ENCODE results near the gene ZNHIT3.
A peak's percentile ranks its signal among the peaks of the same experiment; 100 is the strongest.
"Not testable (repeated sequence)": the region's sequence is repeated elsewhere in the genome, so short reads cannot be mapped to it uniquely, and the experiment has no call there.

The ZNHIT3 gene

DNA sequence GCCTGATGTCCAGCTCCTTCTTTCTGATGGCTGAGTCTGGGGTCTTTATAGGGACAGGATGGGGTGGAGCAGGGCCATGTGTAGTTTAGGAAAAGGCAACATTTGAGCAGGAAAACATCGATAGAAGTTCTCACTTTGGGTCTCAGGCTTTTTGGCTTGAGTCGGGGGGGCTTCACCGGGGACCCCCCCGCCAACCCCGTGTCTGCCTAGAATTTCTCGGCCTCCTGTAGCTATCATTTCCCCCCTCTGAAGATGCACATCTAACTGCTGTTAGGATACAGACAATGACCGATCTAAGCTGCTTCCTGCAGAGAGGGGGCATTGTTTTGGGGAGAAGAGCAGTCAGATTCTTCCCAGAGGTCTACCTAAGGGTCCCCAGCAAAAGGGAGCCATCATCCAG, 16.7 kb upstream of the ZNHIT3 start:
- DNase-seq = no peak
- H3K4me1 Mint-ChIP-seq = no peaks in the 10 kb centered on the region
- no peaks in the 10 kb centered on the region for H3K9me3 Mint-ChIP-seq
- H3K27me3 Mint-ChIP-seq = peaks cover 19% of the 10 kb centered on the region
- ATAC-seq = no peak
- no peaks in the 10 kb centered on the region for H3K36me3 Mint-ChIP-seq (ENCODE audit: low read depth)
- no peak overlapping the region for H3K27ac Mint-ChIP-seq
- no peak overlapping the region for H3K4me3 Mint-ChIP-seq

DNA sequence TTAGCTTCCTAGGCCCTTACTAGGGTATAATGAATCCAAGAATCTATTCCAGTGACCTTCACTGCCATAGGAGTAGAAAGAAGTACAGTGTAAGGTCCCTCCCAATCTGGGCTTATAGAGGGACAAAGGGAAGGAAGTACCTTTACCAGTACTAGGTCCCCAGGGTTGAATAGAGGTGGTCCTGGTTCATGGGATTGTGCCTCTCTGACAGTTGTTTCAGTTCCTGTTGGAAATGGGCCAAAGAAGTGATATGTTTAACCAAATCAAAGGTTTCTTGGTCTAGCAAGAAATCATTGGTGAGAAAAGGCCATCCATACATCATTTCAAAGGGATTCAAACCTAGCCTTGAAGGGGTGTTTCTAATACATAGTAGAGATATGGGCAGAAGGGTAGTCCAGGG, 16.0 kb upstream of the ZNHIT3 start:
- Mint-ChIP-seq H3K27me3 (peaks cover 13% of the 10 kb centered on the region), H3K36me3 (ENCODE audit: low read depth) (no peaks in the 10 kb centered on the region), H3K27ac (no peak overlapping the region), H3K4me3 (no peak overlapping the region), H3K9me3 (no peaks in the 10 kb centered on the region), H3K4me1 (no peaks in the 10 kb centered on the region)
- DNase-seq = no peak
- ATAC-seq = no peak

DNA sequence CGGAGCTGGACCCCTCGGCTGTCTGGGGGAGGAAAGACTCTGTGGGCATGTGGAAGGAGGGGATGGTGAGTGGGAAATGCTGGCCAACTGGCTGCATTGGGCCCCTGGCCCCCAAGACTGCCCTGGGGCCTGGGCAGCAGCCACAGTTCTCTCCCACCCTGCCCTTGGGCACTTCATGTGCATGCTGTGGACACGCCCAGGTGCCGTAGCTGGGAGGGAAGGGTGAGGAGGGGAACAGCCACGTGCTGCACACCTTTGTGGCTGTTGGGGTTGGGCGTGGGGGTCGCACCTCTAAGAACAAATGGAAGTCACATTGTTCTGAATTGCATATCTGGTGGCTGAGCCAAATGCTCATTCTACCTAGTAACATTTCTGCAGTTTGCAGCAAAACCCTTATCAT, 11.9 kb upstream of the ZNHIT3 start:
- ATAC-seq (no peak), DNase-seq (no peak)
- Mint-ChIP-seq H3K4me1 (no peaks in the 10 kb centered on the region), H3K36me3 (ENCODE audit: low read depth) (no peaks in the 10 kb centered on the region), H3K27ac (no peak overlapping the region), H3K9me3 (no peaks in the 10 kb centered on the region), H3K27me3 (peaks cover 29% of the 10 kb centered on the region), H3K4me3 (no peak overlapping the region)

DNA sequence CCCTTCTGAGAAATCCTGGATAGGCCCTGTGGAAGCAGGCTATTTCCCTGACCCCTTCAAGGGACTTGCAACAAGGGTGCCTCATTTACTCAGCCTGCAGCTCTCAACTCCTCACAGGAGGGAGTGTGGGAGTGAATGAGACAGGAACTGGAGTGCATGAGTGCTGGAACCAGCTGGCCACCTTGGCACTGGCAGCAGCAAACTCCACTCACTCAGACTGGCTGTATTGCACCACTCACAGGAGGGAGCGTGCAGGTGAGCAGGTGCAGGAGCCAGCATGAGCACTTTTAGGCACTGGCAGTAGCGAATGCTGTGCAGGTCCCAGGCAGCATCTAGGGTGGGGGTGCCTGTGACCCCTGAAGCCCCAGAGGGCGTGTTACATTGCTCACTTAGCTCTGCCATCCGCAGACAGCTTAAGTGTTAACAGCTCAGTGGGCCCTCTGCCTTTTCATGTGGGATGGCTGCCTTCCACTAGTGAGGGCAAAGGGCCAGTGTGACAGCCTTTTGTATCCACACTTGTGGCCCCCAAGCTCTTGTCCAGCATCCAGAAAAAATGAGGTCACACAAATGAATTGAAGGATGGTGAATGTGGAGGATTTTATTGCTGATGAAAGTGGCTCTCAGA, 11.0 kb upstream of the ZNHIT3 start:
- DNase-seq = no peak
- H3K27me3 Mint-ChIP-seq = peaks cover 32% of the 10 kb centered on the region

DNA sequence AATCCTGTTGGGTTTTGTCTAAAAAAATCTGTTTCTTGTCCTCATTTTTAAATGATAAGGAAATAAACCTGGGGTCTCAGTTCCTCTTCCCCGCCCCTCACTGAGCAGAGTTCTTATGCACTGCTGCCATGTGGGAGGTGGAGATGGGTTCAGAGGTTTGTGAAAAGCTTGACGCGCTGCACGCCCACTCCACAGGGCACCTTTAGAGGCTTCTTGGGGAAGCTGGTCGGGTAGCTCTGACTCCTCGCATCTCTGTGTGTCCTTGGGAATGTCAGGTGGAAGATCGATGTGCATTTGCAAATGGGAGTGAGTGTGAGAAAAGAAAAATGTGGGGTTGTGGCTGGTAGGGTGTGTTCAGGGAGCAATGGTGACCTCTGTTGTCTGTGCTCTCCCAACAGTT, 4.7 kb upstream of the ZNHIT3 start:
- ATAC-seq = no peak
- Mint-ChIP-seq H3K9me3 (no peaks in the 10 kb centered on the region), H3K4me3 (no peak overlapping the region), H3K4me1 (peaks cover 27% of the 10 kb centered on the region), H3K27ac (no peak overlapping the region), H3K36me3 (ENCODE audit: low read depth) (peaks cover 5% of the 10 kb centered on the region), H3K27me3 (peaks cover 43% of the 10 kb centered on the region)
- DNase-seq = no peak

More for the DNA sequence above, 11.0 kb upstream of the ZNHIT3 start:
- H3K4me1 Mint-ChIP-seq = no peaks in the 10 kb centered on the region
- no peak overlapping the region for H3K27ac Mint-ChIP-seq
- H3K4me3 Mint-ChIP-seq = no peak overlapping the region
- H3K9me3 Mint-ChIP-seq = no peaks in the 10 kb centered on the region
- H3K36me3 Mint-ChIP-seq (ENCODE audit: low read depth) = no peaks in the 10 kb centered on the region
- ATAC-seq = no peak

DNA sequence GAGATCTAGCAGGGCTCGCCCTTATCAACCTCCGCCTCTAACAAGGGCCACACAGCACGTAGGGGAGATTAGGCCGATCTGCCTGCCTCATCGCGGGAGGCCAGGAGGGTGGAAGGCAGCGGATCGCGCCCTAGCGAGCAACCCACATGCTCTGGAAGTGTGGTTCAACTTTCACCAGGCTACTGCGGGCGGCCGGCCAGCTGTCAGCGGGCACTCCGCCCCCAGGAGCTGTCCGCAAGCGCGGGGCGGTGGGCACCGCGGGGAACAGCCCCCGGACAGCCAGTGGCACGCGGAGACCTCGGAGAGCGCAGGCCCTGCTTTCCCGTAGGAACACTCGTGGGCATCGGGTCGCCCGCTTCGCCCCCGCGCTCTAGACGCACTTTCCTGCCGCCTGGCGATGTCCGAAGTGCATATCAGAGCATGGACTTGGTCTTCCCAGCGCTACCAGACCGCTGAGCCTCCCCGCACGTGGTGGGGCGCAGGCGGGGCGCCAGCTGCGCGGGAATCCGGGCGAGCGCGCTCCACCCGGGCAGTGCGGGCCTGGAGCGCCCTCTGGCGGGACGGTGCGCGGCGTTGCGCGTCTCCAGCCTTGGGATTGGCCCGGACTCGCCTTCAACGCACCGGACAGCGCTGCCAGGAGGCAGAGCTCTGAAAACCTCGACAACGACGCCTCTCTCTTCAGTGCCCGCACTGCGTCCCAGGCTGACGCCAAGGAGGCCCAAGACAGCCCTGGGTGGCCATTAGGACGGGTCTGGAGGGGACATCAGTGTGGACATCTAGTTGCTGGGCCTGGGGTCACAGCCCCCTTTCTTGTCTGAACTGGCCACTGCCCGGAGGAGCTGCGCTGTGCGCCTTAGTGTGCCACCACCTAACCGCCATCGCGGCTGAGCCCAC, 3.6 kb upstream of the ZNHIT3 start:
- H3K4me3 Mint-ChIP-seq = peak overlapping the region; percentile 38
- no peaks in the 10 kb centered on the region for H3K9me3 Mint-ChIP-seq
- peak overlapping the region; percentile 42 for H3K27ac Mint-ChIP-seq
- DNase-seq = peak; percentile 91
- H3K27me3 Mint-ChIP-seq = peaks cover 35% of the 10 kb centered on the region
- H3K36me3 Mint-ChIP-seq (ENCODE audit: low read depth) = peaks cover 7% of the 10 kb centered on the region
- H3K4me1 Mint-ChIP-seq = peaks cover 36% of the 10 kb centered on the region
- peak; percentile 74 for ATAC-seq

DNA sequence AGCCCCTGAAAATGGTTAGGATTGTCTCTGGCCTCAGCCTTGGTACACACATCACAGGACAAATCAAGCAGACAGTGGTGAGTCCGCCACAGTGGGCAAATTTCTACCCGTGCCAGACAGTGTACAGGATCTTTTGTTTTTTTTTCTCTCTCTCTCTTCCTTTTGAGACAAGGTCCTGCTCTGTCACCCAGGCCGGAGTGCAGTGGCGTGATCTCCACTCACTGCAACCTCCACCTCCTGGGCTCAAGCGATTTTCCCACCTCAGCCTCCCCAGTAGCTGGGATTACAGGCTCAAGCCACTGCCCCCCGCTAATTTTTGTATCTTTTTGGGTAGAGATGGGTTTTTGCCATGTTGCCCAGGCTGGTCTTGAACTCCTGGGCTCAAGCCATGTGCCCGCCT, 2.5 kb upstream of the ZNHIT3 start:
- not testable (repeated sequence) for ATAC-seq, H3K9me3 Mint-ChIP-seq, DNase-seq, H3K27ac Mint-ChIP-seq, H3K4me3 Mint-ChIP-seq
- H3K27me3 Mint-ChIP-seq = peaks cover 28% of the 10 kb centered on the region
- H3K4me1 Mint-ChIP-seq = peaks cover 42% of the 10 kb centered on the region
- H3K36me3 Mint-ChIP-seq (ENCODE audit: low read depth) = peaks cover 13% of the 10 kb centered on the region

DNA sequence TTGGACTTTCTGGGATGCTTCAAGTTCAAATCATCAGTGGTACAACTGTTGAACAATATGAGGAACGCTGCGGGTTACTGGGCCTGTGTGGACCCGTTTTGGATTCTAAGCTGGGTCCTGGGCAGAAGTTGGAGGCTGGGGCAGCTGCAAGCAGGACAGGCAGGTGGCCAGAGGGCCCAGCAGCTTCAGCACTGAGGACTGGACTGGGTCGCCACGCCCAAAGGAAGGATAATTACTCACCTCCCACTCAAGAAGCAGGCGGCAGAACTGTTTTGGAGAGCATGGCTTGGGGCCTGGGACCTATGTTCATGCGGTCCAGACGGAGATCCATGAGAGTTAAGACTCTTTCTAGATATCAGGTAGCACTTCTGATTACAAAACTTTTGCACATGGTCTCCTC, 1.5 kb upstream of the ZNHIT3 start:
- peaks cover 50% of the 10 kb centered on the region for H3K4me1 Mint-ChIP-seq
- ATAC-seq = no peak
- H3K27ac Mint-ChIP-seq = no peak overlapping the region

DNA sequence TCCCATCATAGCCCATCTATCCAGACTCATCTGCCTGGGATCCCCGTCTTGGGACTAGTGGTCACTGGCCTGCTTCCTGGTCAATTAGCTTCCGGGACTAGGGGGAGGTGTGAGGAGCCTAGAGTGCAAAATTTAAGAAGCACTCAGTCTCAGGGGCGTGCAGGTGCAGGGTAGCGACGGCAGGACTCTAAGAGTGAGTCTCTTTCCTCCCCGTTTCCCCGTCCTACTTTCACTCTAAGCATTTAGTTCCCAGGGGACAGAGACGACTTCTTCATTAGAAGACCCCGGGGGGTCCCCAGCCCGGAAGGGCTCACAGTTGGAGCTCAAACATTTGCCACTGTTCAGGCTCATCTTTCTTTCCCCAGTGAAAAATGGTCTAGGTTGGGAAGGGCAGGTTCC, 677 bp upstream of the ZNHIT3 start:
- Mint-ChIP-seq H3K9me3 (no peaks in the 10 kb centered on the region), H3K36me3 (ENCODE audit: low read depth) (peaks cover 24% of the 10 kb centered on the region), H3K27me3 (peaks cover 18% of the 10 kb centered on the region), H3K4me1 (peaks cover 53% of the 10 kb centered on the region), H3K4me3 (peak overlapping the region; percentile 97), H3K27ac (peak overlapping the region; percentile 99)
- DNase-seq = peak; percentile 10
- no peak for ATAC-seq

More for the DNA sequence above, 1.5 kb upstream of the ZNHIT3 start:
- Mint-ChIP-seq H3K27me3 (peaks cover 22% of the 10 kb centered on the region), H3K9me3 (no peaks in the 10 kb centered on the region), H3K4me3 (peak overlapping the region; percentile 97), H3K36me3 (ENCODE audit: low read depth) (peaks cover 21% of the 10 kb centered on the region)
- no peak for DNase-seq

DNA sequence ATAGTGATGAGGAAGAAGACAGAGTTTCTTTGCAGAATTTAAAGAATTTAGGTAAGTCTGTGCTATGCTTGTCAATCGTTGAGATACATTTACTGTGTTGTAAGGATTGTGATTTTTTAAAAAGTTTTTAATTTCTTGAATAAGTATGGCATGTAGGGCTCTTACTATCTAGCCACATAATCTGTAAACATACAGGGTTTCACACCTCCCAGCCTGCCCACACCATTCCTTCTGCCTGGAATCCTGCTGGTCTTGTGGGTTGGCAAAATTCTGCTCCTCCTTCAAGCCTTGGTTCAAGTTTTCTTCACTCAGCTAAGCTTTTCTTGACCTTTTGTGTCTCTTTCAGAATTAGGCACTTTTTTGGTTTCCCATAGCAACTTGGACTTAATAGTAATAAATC, 7.5 kb downstream of the ZNHIT3 start:
- Mint-ChIP-seq H3K36me3 (ENCODE audit: low read depth) (peaks cover 57% of the 10 kb centered on the region), H3K4me3 (no peak overlapping the region), H3K4me1 (peaks cover 24% of the 10 kb centered on the region), H3K27me3 (no peaks in the 10 kb centered on the region), H3K9me3 (no peaks in the 10 kb centered on the region), H3K27ac (peak overlapping the region; percentile 15)
- ATAC-seq = no peak
- DNase-seq = no peak

DNA sequence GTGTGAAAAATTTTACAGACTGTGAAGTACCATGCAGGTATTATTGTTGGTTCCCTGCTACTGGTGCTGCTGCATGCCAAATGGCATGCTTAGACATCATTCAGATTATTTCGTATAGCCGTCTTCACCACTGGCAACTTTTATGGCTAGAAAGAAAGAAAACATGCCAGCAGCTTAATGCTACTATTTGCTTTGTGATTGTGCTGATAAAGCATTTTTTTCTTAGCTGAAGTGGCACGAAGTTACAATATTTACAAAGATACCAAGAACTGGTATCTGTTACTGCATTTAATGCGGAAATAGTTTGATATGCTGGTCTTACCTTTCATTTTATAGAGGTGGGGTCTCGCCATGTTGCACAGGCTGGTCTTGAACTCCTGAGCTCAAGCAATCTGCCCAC, 8.2 kb downstream of the ZNHIT3 start:
- peaks cover 55% of the 10 kb centered on the region for H3K36me3 Mint-ChIP-seq (ENCODE audit: low read depth)

DNA sequence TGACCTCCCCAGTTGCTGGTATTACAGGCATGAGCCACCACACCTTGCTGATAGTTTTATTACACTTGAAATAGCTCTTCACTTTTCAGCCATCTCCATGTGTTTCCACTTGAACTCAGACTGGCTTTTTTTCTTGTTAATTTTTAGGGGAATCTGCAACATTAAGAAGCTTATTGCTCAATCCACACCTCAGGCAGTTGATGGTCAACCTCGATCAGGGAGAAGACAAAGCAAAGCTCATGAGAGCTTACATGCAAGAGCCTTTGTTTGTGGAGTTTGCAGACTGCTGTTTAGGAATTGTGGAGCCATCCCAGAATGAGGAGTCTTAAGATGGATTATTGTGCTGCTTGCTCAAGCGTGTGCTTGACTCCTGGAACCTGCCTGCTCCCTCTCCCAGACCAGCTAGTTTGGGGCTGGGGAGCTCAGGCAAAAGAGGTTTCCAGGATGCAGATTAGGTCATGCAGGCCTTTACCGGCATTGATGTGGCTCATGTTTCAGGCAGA, 8.6 kb downstream of the ZNHIT3 start:
- DNase-seq (no peak), ATAC-seq (no peak)
- no peaks in the 10 kb centered on the region for H3K27me3 Mint-ChIP-seq
- no peak overlapping the region for H3K4me3 Mint-ChIP-seq
- H3K27ac Mint-ChIP-seq = peak overlapping the region; percentile 55
- H3K4me1 Mint-ChIP-seq = peaks cover 14% of the 10 kb centered on the region
- no peaks in the 10 kb centered on the region for H3K9me3 Mint-ChIP-seq
- H3K36me3 Mint-ChIP-seq (ENCODE audit: low read depth) = peaks cover 52% of the 10 kb centered on the region

More for the DNA sequence above, 8.2 kb downstream of the ZNHIT3 start:
- H3K9me3 Mint-ChIP-seq = no peaks in the 10 kb centered on the region
- DNase-seq = no peak
- no peak overlapping the region for H3K4me3 Mint-ChIP-seq
- ATAC-seq = no peak
- H3K27ac Mint-ChIP-seq = no peak overlapping the region
- no peaks in the 10 kb centered on the region for H3K27me3 Mint-ChIP-seq
- peaks cover 18% of the 10 kb centered on the region for H3K4me1 Mint-ChIP-seq

DNA sequence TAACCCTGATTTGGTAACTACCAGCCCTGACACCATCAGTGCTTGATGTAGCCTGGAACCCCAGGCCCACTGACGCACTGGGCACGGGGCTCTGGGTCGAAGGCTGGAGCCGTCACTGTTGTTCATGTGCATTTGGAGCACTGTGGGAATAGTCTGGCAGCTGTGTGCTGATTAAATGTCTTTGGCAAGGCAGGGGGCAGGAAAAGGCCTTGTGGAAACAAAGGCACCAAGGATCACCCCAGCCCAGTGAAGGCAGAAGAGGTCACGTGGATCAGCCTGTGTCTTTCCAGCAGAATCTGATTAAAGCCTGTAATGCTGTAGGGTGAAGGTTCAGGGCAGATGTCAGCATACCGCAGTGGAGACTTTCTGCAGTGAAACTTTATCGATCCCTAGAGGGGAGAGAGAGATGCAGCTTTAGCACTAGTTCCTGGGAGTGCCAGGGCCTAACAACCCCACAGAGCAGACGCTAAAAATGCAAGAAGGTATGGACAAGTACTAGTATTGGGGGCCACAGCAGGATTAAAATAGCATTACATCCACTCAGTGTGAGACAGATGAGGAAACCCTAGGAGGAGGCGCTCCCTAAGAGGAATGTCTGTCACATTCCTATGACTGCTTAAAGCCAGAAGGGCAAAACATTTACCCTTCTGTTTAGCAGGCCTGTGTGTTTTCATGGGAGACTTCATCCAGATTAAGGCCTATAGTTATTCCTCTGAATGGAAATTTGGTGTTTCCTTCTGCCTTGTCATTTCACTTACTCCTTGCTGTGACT, 9.7 kb downstream of the ZNHIT3 start:
- ATAC-seq (no peak), DNase-seq (no peak)
- no peak overlapping the region for H3K27ac Mint-ChIP-seq
- H3K27me3 Mint-ChIP-seq = no peaks in the 10 kb centered on the region
- no peaks in the 10 kb centered on the region for H3K9me3 Mint-ChIP-seq
- peaks cover 51% of the 10 kb centered on the region for H3K36me3 Mint-ChIP-seq (ENCODE audit: low read depth)
- peaks cover 12% of the 10 kb centered on the region for H3K4me1 Mint-ChIP-seq
- H3K4me3 Mint-ChIP-seq = no peak overlapping the region

DNA sequence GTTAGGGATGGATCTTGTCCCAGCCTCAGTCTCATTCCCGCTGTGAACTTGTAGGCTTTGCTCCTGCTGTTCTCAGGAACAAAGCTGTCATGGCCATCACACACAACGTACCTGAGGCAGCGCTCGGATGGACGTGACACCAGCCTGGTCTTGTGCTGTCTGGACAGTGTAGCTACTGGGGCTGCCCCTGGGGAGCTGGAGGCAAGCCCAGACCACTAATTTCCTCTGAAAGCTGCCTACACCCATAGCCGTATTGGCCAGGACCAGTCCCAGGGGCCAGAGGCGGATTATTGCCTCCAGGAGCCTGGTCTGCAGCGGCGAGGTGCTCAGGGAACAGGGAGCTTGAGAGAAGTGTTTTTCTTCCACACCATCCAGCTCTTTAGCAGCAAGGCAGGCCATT, 11.7 kb downstream of the ZNHIT3 start:
- Mint-ChIP-seq H3K36me3 (ENCODE audit: low read depth) (peaks cover 47% of the 10 kb centered on the region), H3K9me3 (no peaks in the 10 kb centered on the region), H3K27ac (no peak overlapping the region), H3K4me1 (peaks cover 2% of the 10 kb centered on the region), H3K4me3 (no peak overlapping the region), H3K27me3 (no peaks in the 10 kb centered on the region)
- ATAC-seq = no peak
- no peak for DNase-seq

Data from activated naive CD8-positive, alpha-beta T cell treated with anti-CD3 and anti-CD28 coated beads, Interleukin-2, amount 50 U/mL, for 24 hours (primary cell).